Common myeloid progenitor, CD34-positive (primary cell): Measurements from ENCODE around the gene GRHL3.

Source experiments
- CTCF ChIA-PET: fragments of 350-600 bp; sonication (Branson Sonifier 250); formaldehyde crosslinking; loops from one replicate; lab custom pipeline; 2021; ENCODE audit warnings: antibody characterized with exemption; lab: Charles Lee
- POLR2A ChIA-PET: fragments of 350-600 bp; sonication (Branson Sonifier 250); formaldehyde crosslinking; loops from one replicate; lab custom pipeline; 2021; ENCODE audit warnings: antibody characterized with exemption; lab: Charles Lee
- DNase-seq, 3 donors: peaks; one replicate each; pipeline versions ENCODE4 v3.0.0 to v3.0.0-alpha.2; 2013
- H3K27ac ChIP-seq, 2 experiments: 1 replicate in 1 of 2; 2 replicates in 1 of 2; pipeline ENCODE4 v1.7.0; 2013; ENCODE audit warnings: inconsistent platforms in 2 of 2, low read length in 2 of 2, mild to moderate bottlenecking in 2 of 2, low read depth in 1 of 2, moderate library complexity in 1 of 2; ENCODE audit not compliant: severe bottlenecking in 2 of 2, insufficient read depth in 1 of 2, poor library complexity in 1 of 2
- H3K27me3 ChIP-seq, 5 experiments: replicated peaks in 2 of 5; 1 replicate in 3 of 5; 2 replicates in 2 of 5; pipeline versions ENCODE4 v1.6.1 to v1.7.0; 2013; ENCODE audit warnings: low read length in 4 of 5, mild to moderate bottlenecking in 2 of 5, moderate library complexity in 2 of 5, inconsistent platforms in 1 of 5; ENCODE audit not compliant: insufficient read depth in 5 of 5, control insufficient read depth in 4 of 5
- H3K36me3 ChIP-seq, 4 experiments: 1 replicate in 2 of 4; 2 replicates in 2 of 4; pipeline versions ENCODE4 v1.6.1 to v1.7.0; 2013; ENCODE audit warnings: low read length in 3 of 4, control low read depth in 1 of 4, mild to moderate bottlenecking in 1 of 4; ENCODE audit not compliant: control insufficient read depth in 4 of 4, insufficient read depth in 4 of 4
- H3K4me1 ChIP-seq, 4 experiments: 1 replicate in 3 of 4; 2 replicates in 1 of 4; pipeline versions ENCODE4 v1.6.1 to v1.7.1; 2013; ENCODE audit warnings: low read length in 3 of 4, mild to moderate bottlenecking in 3 of 4, control low read depth in 1 of 4, inconsistent platforms in 1 of 4, moderate library complexity in 1 of 4; ENCODE audit not compliant: control insufficient read depth in 4 of 4, insufficient read depth in 4 of 4; ENCODE audit errors: control extremely low read depth in 1 of 4
- H3K4me3 ChIP-seq, 7 experiments: 1 replicate in 4 of 7; 2 replicates in 3 of 7; pipeline versions ENCODE4 v1.5.1 to v1.7.0; 2013; ENCODE audit warnings: mild to moderate bottlenecking in 7 of 7, low read length in 6 of 7, moderate library complexity in 6 of 7, inconsistent platforms in 2 of 7, low read depth in 2 of 7, control low read depth in 1 of 7; ENCODE audit not compliant: insufficient read depth in 4 of 7, control insufficient read depth in 1 of 7; ENCODE audit errors: extremely low read depth in 1 of 7
- H3K9me3 ChIP-seq, 5 experiments: 1 replicate in 4 of 5; 2 replicates in 1 of 5; pipeline versions ENCODE4 v1.6.1 to v1.7.1; 2013; ENCODE audit warnings: low read length in 4 of 5, mild to moderate bottlenecking in 2 of 5, inconsistent platforms in 1 of 5, low read depth in 1 of 5, moderate library complexity in 1 of 5; ENCODE audit not compliant: control insufficient read depth in 4 of 5, insufficient read depth in 2 of 5; ENCODE audit errors: control extremely low read depth in 1 of 5
- WGBS: methylation state at CpG from one replicate; pipeline ENCODE4 v1.1.5; 2013; ENCODE audit not compliant: insufficient coverage; 5-methylcytosine and 5-hydroxymethylcytosine counted together

Gene GRHL3

GRCh38 chr1:24329331-24329730 is 10.2 kb downstream of the GRHL3 start:
- peaks cover 0 to 10% (median 0%) of the 10 kb centered on the region in 4 experiments for H3K4me1 ChIP-seq
- no peak overlapping the region for H3K4me3 ChIP-seq
- H3K27me3 ChIP-seq, result peaks cover 0 to 25% (median 14%) of the 10 kb centered on the region in 5 experiments
- 71% methylated on average over 9 of the region's 9 CpGs for WGBS
- ChIA-PET CTCF (interaction anchor here (1.3 kb wide), 1 partner anchor 13 kb away, joined by 3 read pairs; no protein-coding TSS in a partner anchor), POLR2A (no interaction called here)
- H3K9me3 ChIP-seq, result no peaks in the 10 kb centered on the region
- no peak overlapping the region for H3K27ac ChIP-seq
- H3K36me3 ChIP-seq, result no peaks in the 10 kb centered on the region
- peak in 2 of 3 donors; percentile 54 to 79 for DNase-seq

- Histone ChIP-seq H3K4me1 (peaks cover 0 to 10% (median 0%) of the 10 kb centered on the region in 4 experiments), H3K27me3 (peaks cover 0 to 19% (median 10%) of the 10 kb centered on the region in 5 experiments), H3K36me3 (no peaks in the 10 kb centered on the region), H3K4me3 (no peak overlapping the region), H3K27ac (no peak overlapping the region), H3K9me3 (no peaks in the 10 kb centered on the region)
- DNase-seq, result no peak
- WGBS, result 100% methylated on average over 1 of the region's 2 CpGs
- ChIA-PET CTCF (interaction anchor here (1.3 to 1.4 kb wide), 3 partner anchors 10 to 17 kb away, joined by 3 to 4 read pairs (median 4); no protein-coding TSS in a partner anchor), POLR2A (no interaction called here)
These were observed 10.8 kb downstream of the GRHL3 start for GRCh38 chr1:24329797-24330543.

GRCh38 chr1:24331961-24332673 is 13.0 kb downstream of the GRHL3 start:
- Histone ChIP-seq H3K27me3 (peaks cover 0 to 4% (median 0%) of the 10 kb centered on the region in 5 experiments), H3K27ac (no peak overlapping the region), H3K4me1 (peaks cover 0 to 7% (median 0%) of the 10 kb centered on the region in 4 experiments), H3K9me3 (no peaks in the 10 kb centered on the region), H3K36me3 (no peaks in the 10 kb centered on the region), H3K4me3 (no peak overlapping the region)
- CTCF ChIA-PET, result no interaction called here
- POLR2A ChIA-PET, result no interaction called here
- WGBS, result 96% methylated on average over 7 of the region's 7 CpGs
- DNase-seq, result no peak

- Histone ChIP-seq H3K36me3 (no peaks in the 10 kb centered on the region), H3K27me3 (peaks cover 0 to 2% (median 0%) of the 10 kb centered on the region in 5 experiments), H3K9me3 (no peaks in the 10 kb centered on the region), H3K4me3 (no peak overlapping the region), H3K27ac (no peak overlapping the region), H3K4me1 (peaks cover 0 to 5% (median 0%) of the 10 kb centered on the region in 4 experiments)
- ChIA-PET CTCF (interaction anchor here (1.4 to 1.8 kb wide), 2 partner anchors 10 to 32 kb away, joined by 3 to 7 read pairs; no protein-coding TSS in a partner anchor), POLR2A (interaction anchor here (0.6 kb wide), 1 partner anchor 23 kb away, joined by 5 read pairs; no protein-coding TSS in a partner anchor)
- no peak for DNase-seq
- WGBS, result 100% methylated on average over 2 of the region's 5 CpGs
These were observed 16.9 kb downstream of the GRHL3 start for GRCh38 chr1:24336075-24336474.

- no peaks in the 10 kb centered on the region for H3K9me3 ChIP-seq
- WGBS, result 98% methylated on average over 4 of the region's 4 CpGs
- CTCF ChIA-PET, result interaction anchor here (1.4 kb wide), 1 partner anchor 30 kb away, joined by 3 read pairs; no protein-coding TSS in a partner anchor
These were observed 18.3 kb downstream of the GRHL3 start for GRCh38 chr1:24337455-24337854.

GRCh38 chr1:24338447-24338846 is 19.3 kb downstream of the GRHL3 start:
- DNase-seq, result no peak
- H3K27me3 ChIP-seq, result peaks cover 0 to 2% (median 0%) of the 10 kb centered on the region in 5 experiments
- POLR2A ChIA-PET, result interaction anchor here (0.6 kb wide), 1 partner anchor 34 kb away, joined by 3 read pairs; no protein-coding TSS in a partner anchor
- peaks cover 0 to 5% (median 0%) of the 10 kb centered on the region in 4 experiments for H3K4me1 ChIP-seq
- CTCF ChIA-PET, result no interaction called here
- H3K9me3 ChIP-seq, result no peaks in the 10 kb centered on the region
- H3K4me3 ChIP-seq, result no peak overlapping the region
- no peaks in the 10 kb centered on the region for H3K36me3 ChIP-seq
- WGBS, result 97% methylated on average over 5 of the region's 5 CpGs
- H3K27ac ChIP-seq, result no peak overlapping the region

More at GRCh38 chr1:24337455-24337854, 18.3 kb downstream of the GRHL3 start:
- Histone ChIP-seq H3K27ac (no peak overlapping the region), H3K27me3 (peaks cover 0 to 2% (median 0%) of the 10 kb centered on the region in 5 experiments), H3K36me3 (no peaks in the 10 kb centered on the region), H3K4me1 (peaks cover 0 to 5% (median 0%) of the 10 kb centered on the region in 4 experiments), H3K4me3 (no peak overlapping the region)
- DNase-seq, result no peak
- POLR2A ChIA-PET, result no interaction called here
